ENCODE measurements around the gene TRIP4. TPM values are rescaled to one million over a fixed set of nuclear protein-coding genes. Genes with fewer than 3 reads are reported as not detected.

Gene TRIP4
- polyA plus RNA-seq, 1 donor from 2014 or later, result 20.8 TPM

DNA sequence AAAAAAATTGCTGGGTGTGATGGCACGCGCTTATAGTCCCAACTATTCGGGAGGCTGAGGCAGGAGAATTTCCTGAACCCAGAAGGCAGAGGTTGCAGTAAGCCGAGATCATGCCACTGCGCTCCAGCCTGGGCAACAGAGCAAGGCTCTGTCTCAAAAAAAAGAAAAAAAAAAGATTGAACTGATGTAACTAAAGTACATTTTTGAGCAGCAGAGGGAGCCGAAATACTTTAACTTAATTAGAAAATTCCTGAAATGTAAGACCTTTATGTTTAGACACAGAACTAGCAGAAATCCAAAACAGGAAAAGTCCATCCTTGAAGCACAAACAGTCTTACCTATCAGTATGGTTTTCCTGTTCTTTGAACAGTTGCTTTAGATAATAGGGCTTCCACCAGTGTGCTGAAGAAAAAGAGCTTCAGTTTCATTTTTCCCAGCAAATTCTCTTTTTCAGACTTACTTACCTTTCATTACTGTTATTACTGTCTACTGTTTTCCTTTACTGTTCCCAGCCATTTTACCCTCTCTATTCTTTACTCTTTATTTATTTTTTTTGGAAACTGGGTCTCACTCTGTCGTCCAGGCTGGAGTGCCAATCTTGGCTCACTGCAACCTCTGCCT, 39.3 kb downstream of the TRIP4 start:
- Histone ChIP-seq H3K9me3 (ENCODE audit: low read length) (no peaks in the 10 kb centered on the region), H3K4me3 (ENCODE audit: low read length) (no peak overlapping the region), H4K20me1 (ENCODE audit: insufficient read depth) (no peaks in the 10 kb centered on the region), H3K36me3 (ENCODE audit: insufficient read depth, low read length) (peaks cover 4% of the 10 kb centered on the region), H2AFZ (ENCODE audit: low read depth, low read length) (no peak overlapping the region), H3K4me2 (ENCODE audit: low read length) (no peak overlapping the region), H3K79me2 (replicated peaks; ENCODE audit: insufficient read depth, low read length) (no peaks in the 10 kb centered on the region), H3K9me2 (ENCODE audit: insufficient read depth, low read length) (no peaks in the 10 kb centered on the region), H3F3A (ENCODE audit: insufficient read depth, low read length, poor library complexity, severe bottlenecking) (no peaks in the 10 kb centered on the region), H3K27ac (ENCODE audit: low read length) (no peak overlapping the region), H3K9ac (ENCODE audit: low read length) (no peak overlapping the region), H3K27me3 (ENCODE audit: insufficient read depth, low read depth, low read length) (no peaks in the 10 kb centered on the region)
- TF ChIP-seq RAD21 (conservative IDR thresholded peaks at IDR 0.05) (peak; percentile 62), CTCF (IDR thresholded peaks at IDR 0.05; ENCODE audit: poor library complexity, severe bottlenecking) (peak; percentile 57), SMC3 (conservative IDR thresholded peaks at IDR 0.05; ENCODE audit: poor library complexity) (peak; percentile 67), EZH2 (IDR thresholded peaks at IDR 0.05; ENCODE audit: borderline replicate concordance, insufficient read depth, low read length, poor library complexity, severe bottlenecking) (no peak), REST (IDR thresholded peaks at IDR 0.05; ENCODE audit: borderline replicate concordance) (no peak), EP300 (conservative IDR thresholded peaks at IDR 0.05; ENCODE audit: poor library complexity, severe bottlenecking) (no peak)

DNA sequence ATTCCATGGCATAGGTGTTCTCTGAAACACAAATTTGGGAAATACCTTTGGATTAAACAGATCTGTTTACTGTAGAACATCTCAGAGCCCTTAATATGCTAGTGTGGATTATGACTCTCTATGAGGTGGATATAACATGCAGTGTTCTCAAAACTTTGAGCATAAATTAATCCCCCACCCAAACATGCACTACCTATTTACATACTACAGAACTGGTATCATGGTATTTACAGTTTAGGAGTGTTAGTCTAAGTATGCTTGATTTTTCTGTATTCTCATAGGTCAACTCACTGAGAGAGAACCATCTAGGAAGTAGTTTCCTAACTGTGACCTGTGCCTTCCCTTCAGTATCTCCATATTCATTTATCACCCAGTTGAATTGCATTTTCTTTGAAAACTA, 41.8 kb downstream of the TRIP4 start:
- Histone ChIP-seq H3K9me3 (ENCODE audit: low read length) (no peaks in the 10 kb centered on the region), H3K4me3 (ENCODE audit: low read length) (no peak overlapping the region), H3K9me2 (ENCODE audit: insufficient read depth, low read length) (no peaks in the 10 kb centered on the region), H3K36me3 (ENCODE audit: insufficient read depth, low read length) (peaks cover 4% of the 10 kb centered on the region), H3K4me2 (ENCODE audit: low read length) (no peak overlapping the region), H3K9ac (ENCODE audit: low read length) (no peak overlapping the region), H3K27me3 (ENCODE audit: insufficient read depth, low read depth, low read length) (no peaks in the 10 kb centered on the region), H4K20me1 (ENCODE audit: insufficient read depth) (no peaks in the 10 kb centered on the region), H3F3A (ENCODE audit: insufficient read depth, low read length, poor library complexity, severe bottlenecking) (no peaks in the 10 kb centered on the region), H3K27ac (ENCODE audit: low read length) (no peak overlapping the region), H3K79me2 (replicated peaks; ENCODE audit: insufficient read depth, low read length) (no peaks in the 10 kb centered on the region), H2AFZ (ENCODE audit: low read depth, low read length) (no peak overlapping the region)
- TF ChIP-seq SMC3 (conservative IDR thresholded peaks at IDR 0.05; ENCODE audit: poor library complexity), result no peak
- TF ChIP-seq EP300 (conservative IDR thresholded peaks at IDR 0.05; ENCODE audit: poor library complexity, severe bottlenecking), result no peak
- no peak for TF ChIP-seq RAD21 (conservative IDR thresholded peaks at IDR 0.05)
- TF ChIP-seq CTCF (IDR thresholded peaks at IDR 0.05; ENCODE audit: poor library complexity, severe bottlenecking), result no peak
- TF ChIP-seq MXI1 (conservative IDR thresholded peaks at IDR 0.05; ENCODE audit: poor library complexity, severe bottlenecking), result no peak
- no peak for TF ChIP-seq EZH2 (IDR thresholded peaks at IDR 0.05; ENCODE audit: borderline replicate concordance, insufficient read depth, low read length, poor library complexity, severe bottlenecking)
- no peak for TF ChIP-seq POLR2AphosphoS5 (IDR thresholded peaks at IDR 0.05)
- no peak for TF ChIP-seq REST (IDR thresholded peaks at IDR 0.05; ENCODE audit: borderline replicate concordance)
- TF ChIP-seq TAF1 (IDR thresholded peaks at IDR 0.05; ENCODE audit: low read depth), result no peak
